SH-SY5Y (cell line): Measurements from ENCODE around the gene TRIM71.

Source experiments
- GATA2 ChIP-seq: IDR thresholded peaks from 2 replicates; pipeline ENCODE4 v1.6.1; 2011; ENCODE audit warnings: mild to moderate bottlenecking, low read depth, low read length
- GATA3 ChIP-seq: IDR thresholded peaks from 2 replicates; pipeline ENCODE4 v1.6.1; 2011; ENCODE audit warnings: low read depth, mild to moderate bottlenecking, low read length, moderate library complexity

TRIM71 gene

GRCh38 chr3:32817558-32818228 is at the start of gene TRIM71:
TSS of gene TRIM71 (plus strand) at chr3:32817997. CDS start at chr3:32818081, 84 bp downstream.
- TF ChIP-seq GATA3: no peak
- TF ChIP-seq GATA2: no peak

DNA sequence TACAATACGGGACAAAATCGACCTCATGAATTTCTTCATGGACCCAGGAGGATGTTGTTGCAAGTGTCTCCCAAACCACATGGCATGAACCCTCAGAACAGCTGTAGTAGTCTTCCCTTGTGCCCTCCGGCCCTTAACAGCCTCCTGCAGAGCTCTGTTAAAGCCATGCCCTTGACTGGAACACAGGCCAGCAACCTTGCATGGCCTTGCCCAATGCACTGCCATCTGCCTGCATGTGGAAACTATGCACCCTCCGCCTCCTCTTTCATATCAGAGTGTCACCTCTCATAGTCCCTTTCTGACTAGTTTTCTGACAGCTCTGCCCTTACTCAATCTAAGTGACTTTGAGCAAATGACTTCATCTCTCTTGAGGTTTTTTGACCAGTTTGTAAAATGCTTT is 39.4 kb upstream of the TRIM71 start:
- no peak for TF ChIP-seq GATA2
- TF ChIP-seq GATA3: no peak

DNA sequence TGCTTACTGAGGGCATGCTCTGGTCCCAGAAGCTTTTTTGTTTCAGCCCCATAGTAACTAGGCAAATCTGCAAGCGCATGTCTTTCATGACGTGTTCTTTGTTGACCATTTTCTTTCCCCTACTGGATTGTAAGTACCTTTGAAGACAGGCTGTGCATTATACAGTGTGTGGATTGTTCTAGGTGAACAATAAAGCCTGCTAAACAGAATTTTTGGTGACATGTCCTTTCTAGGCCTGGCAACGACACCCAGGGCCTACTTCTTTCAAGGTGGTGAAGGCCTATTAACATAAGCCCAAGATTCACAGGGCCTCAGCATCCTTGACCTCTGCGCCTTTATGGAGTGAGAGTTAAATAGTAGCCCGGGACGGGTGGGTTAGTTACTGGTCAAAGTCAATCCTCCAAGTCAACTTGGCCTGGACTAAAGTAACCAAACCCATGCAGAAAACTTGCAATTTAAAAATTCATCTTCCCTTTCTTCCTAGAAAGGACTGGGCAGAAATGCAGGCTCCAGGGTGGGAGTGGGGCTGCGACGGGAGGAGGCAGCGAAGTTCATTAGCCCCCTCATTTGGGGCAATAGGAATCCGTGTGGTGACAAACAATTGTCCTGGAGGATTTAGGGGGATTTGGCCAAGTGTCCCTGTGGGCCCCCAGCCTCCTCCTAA is 37.6 kb upstream of the TRIM71 start:
- TF ChIP-seq GATA2 (no peak), GATA3 (no peak)

- TF ChIP-seq GATA3 (no peak), GATA2 (no peak)
These were observed 37.0 kb upstream of the TRIM71 start for GRCh38 chr3:32780735-32781210.

DNA sequence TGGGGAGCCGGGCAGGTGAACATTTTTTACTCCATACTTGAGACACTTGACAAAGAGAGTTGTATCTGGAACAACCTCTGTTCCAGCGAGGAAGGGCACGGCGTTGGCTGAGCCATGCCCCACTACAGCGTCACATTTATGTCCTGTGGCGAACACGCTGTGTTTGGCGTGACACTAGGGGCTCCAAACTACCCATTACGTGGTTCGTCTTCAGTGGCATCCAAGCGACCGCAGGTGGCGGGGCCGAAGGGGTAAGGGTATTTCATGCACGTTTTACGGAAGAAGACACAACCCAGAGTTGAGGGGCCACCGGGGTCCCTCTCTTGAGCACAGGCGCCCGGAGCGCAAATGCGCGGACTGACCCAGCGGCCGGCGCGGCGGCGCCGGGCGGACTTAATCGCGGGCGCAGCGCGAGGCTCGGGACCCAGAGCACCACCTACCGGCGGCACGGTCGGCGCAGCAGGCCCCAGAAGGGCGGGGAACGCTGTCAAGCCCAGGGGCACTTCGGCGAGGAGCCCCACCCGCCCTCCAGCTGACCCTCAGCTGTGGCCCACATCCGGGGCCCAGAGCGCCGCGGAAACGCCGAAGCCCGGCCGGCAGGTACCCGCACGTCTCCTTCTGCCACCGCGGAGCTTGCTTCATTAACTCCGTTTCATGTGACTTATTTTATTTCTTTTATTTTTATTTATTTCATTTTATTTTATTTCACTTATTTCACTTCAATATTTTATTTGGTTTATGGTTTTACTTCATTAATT is 36.4 kb upstream of the TRIM71 start:
- TF ChIP-seq GATA2 (no peak), GATA3 (no peak)

DNA sequence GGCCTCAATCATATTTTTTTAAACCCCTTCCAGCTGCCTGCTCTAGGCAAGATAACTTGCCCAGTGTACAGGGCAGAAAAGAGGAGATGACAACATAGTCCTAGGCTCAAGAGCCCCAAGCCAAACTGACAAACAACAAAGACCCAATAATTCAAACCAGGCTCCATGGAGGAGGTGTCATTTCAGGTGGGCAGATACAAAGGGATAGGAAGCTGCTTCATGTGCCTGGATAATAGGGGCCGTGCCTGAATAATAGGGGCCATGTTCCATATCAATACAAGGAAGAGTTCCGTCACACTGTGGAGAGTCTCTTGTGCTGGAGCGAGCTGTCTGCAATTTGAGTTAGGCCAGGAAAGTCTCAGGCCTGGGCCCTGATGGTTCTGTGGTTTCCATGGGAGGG is 35.4 kb upstream of the TRIM71 start:
- TF ChIP-seq GATA2 (no peak), GATA3 (no peak)

- TF ChIP-seq GATA2 (no peak), GATA3 (no peak)
These were observed 26.0 kb upstream of the TRIM71 start for GRCh38 chr3:32791833-32792232.

DNA sequence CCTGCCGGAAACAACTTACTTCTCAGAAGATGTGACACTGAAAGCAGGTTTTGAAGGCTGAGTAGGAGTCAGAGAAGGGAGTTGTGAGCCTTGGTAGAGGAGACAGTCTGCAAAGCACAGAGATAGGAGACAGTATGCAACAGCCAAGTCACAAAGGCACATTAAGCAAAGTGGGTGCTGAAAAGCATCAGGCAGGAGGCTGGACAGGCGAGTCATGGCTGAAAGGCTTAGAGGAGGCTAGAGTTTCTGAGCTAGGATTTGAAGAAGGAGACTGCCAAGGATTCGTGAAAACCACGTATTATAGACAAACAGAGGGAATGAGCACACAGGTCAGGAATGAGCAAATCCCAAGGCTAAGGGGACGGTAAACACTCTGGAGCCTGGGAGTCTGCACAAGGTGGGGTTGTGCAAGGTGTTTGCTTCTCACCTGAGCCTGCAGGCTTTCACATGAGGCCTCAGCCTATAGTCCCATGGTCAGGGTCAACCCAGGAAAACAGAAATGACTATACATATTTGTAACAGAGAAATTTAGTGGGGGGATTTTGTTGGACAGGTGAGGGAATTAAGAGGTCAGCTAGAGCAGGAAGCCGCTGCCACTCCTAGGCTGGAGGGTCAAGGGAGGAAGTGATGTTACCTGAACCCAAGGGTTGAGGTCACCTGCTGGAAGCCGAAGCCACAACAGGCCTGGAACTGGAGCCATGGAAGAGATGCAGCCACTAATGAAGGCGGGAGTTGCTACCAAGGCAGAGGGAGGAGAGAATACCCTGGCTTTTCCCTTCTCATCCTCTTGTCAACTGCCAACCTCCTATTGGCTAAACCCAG is 23.1 kb upstream of the TRIM71 start:
- TF ChIP-seq GATA3 (no peak), GATA2 (no peak)

DNA sequence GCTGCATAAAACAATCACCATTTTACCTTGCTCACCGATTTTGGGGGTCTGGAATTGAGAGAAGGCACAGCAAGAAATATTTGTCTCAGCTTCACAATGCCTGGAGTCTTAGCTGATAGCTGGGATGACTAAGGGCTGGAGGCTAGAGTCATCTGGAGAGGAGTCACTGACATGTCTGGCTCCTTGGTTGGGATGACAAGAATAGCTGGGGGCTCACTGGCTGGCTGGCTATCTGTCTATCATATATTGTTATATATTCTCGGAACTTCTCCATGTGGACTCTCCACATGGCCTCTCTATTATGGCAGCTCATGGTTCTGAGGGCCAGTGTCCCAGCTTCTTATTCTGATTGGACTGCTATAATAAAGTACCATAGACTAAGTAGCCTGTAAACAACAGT is 20.0 kb upstream of the TRIM71 start:
- TF ChIP-seq GATA3 (no peak), GATA2 (no peak)

DNA sequence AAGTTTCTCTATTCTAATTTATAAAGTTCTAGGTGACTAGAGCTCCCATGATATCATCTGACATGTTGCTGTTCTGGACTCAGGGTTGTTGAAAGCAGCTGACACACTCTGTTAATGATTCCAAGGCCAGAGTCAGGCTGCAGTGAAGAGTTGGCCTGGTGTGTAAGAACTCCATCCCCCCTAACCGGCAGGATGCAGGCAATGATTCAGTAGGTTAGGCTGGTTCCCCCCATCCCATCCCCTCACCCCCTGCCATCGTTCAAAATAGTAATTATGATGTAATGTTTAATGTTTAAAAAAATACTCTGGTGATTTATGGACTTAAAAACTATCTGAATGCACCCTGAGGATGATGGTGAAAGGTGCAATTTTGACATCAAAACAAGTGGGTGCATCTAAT is 4.6 kb upstream of the TRIM71 start:
- TF ChIP-seq GATA3: no peak

GRCh38 chr3:32814361-32814760 is 3.4 kb upstream of the TRIM71 start:
- no peak for TF ChIP-seq GATA3
- no peak for TF ChIP-seq GATA2

DNA sequence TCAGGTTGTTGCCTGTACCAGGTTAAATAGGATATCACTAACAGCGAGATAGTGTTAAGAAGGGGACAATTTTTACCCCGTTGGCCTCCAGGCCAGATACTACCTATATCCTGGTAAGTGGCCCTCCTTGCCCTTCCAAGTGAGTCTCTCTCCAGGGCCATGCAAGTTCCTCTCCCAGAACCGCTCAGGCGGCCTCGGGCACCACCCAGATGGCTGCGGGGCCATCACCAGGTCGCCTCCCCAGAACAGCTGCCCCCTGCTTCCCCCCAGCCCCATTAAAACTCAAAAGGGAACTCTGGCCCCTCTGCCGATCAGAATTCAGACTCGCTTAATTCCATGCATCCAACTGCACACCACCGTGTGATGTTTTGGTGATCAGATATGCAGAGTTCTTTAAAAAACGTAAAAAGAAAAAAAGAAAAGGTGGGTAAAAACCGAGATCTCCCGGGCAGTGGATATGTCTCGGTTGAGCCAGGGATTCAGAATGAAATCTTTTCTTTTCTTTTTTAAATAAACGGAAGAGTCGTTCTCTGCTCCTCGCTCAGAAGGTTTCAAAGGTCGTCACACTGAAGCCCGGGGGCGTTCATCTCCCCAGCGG is 1.9 kb upstream of the TRIM71 start:
- TF ChIP-seq GATA3: no peak
- TF ChIP-seq GATA2: no peak

DNA sequence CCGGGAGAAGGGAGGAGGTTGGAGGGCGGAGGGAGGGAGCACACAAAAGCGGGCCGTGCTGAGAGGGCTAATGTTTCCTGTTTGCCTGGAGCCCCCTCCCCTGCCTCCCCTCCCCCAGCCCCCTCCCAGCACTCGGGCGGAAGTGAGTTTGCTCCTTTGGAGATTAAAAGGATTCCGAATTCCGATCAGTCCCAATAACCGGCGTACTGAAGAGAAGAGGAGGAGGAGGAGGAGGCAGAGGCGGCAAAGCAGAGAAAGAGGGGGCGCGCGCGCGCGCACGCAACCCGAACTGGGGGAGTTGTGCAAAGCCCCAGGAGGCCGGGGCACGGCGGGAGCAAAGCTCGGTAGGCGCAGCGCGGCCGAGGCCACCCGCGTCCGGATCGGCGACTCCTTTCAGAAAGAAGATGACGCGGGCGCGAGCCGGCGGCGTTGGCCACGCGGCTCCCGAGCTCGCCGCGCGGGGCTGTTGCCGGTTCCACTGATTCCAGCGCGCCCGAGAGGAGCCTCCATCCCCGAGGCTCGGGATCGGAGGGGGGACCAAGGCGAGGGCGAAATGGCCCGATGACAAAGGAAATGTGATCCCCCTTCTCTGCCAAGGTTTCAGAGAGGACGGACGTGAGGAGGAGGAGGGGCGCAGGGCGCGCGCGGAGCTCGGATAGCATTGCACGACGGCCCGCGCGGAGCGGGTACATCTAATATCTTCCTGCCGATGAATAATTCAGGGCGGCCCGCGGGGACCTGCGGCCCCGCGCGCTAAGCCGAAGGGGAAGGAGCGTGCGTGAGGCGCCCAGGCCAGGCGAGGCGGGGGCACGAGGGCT is 1.1 kb upstream of the TRIM71 start:
- TF ChIP-seq GATA2 (no peak), GATA3 (no peak)
